DOHH2 (cell line): ENCODE data around the gene IDH3B.

Experiments used
- H3F3A ChIP-seq: fragments of 200-600 bp; sonication (generic), shearing (Covaris generic); 2 replicates; pipeline ENCODE4 v1.6.0; 2016; ENCODE audit warnings: antibody characterized with exemption, mild to moderate bottlenecking; ENCODE audit not compliant: control insufficient read depth, insufficient read depth
- H3K27ac ChIP-seq: fragments of 200-600 bp; sonication (generic); 2 replicates; pipeline ENCODE4 v1.5.1; 2014; ENCODE audit warnings: low read depth, mild to moderate bottlenecking, low read length, moderate library complexity
- H3K27me3 ChIP-seq: fragments of 200-600 bp; sonication (generic); 2 replicates; pipeline ENCODE4 v1.6.1; 2014; ENCODE audit warnings: mild to moderate bottlenecking, low read length, mixed read lengths; ENCODE audit not compliant: control insufficient read depth
- H3K36me3 ChIP-seq: fragments of 200-600 bp; sonication (generic); 2 replicates; pipeline ENCODE4 v1.6.1; 2014; ENCODE audit warnings: mild to moderate bottlenecking, low read length, moderate library complexity, mixed read lengths; ENCODE audit not compliant: control insufficient read depth
- H3K4me1 ChIP-seq: fragments of 200-600 bp; sonication (generic); 2 replicates; pipeline ENCODE4 v1.6.1; 2014; ENCODE audit warnings: mild to moderate bottlenecking, low read length, mixed read lengths; ENCODE audit not compliant: control insufficient read depth
- H3K4me2 ChIP-seq: fragments of 200-600 bp; sonication (generic); 2 replicates; pipeline ENCODE4 v1.6.0; 2014; ENCODE audit warnings: mild to moderate bottlenecking, low read length, moderate library complexity
- H3K4me3 ChIP-seq: fragments of 200-600 bp; sonication (generic); 2 replicates; pipeline ENCODE4 v1.5.1; 2014; ENCODE audit warnings: mild to moderate bottlenecking, low read length, mixed read lengths
- H3K79me2 ChIP-seq: fragments of 200-600 bp; sonication (generic); 2 replicates; pipeline ENCODE4 v1.6.1; 2014; ENCODE audit warnings: mild to moderate bottlenecking, low read length, mixed read lengths; ENCODE audit not compliant: control insufficient read depth
- H3K9me2 ChIP-seq: fragments of 200-600 bp; sonication (generic); replicated peaks from 2 replicates; pipeline ENCODE4 v1.6.1; 2014; ENCODE audit warnings: mild to moderate bottlenecking, low read length, mixed read lengths; ENCODE audit not compliant: control insufficient read depth
- H3K9me3 ChIP-seq: fragments of 200-600 bp; sonication (generic); 2 replicates; pipeline ENCODE4 v1.6.1; 2014; ENCODE audit warnings: antibody characterized with exemption, low read length, mixed read lengths; ENCODE audit not compliant: control insufficient read depth, insufficient read depth
- H4K20me1 ChIP-seq: fragments of 200-600 bp; sonication (generic); 2 replicates; pipeline ENCODE4 v1.6.0; 2014; ENCODE audit warnings: low read depth, mild to moderate bottlenecking, antibody characterized with exemption, low read length, moderate library complexity; ENCODE audit not compliant: control insufficient read depth, insufficient read depth
- EZH2phosphoT487 ChIP-seq: fragments of 200-600 bp; sonication (generic); IDR thresholded peaks from 2 replicates; pipeline ENCODE4 v1.6.1; 2017; ENCODE audit warnings: borderline replicate concordance, mild to moderate bottlenecking, antibody characterized with exemption, low read length, moderate library complexity, mixed read lengths
- TF ChIP-seq, protein P1 (sequence below): fragments of 200-600 bp; sonication (generic); IDR thresholded peaks from one replicate; pipeline ENCODE4 v1.5.1; 2014; ENCODE audit warnings: antibody characterized with exemption, mild to moderate bottlenecking, low read depth, low read length; ENCODE audit not compliant: poor library complexity, severe bottlenecking

Gene IDH3B

DNA sequence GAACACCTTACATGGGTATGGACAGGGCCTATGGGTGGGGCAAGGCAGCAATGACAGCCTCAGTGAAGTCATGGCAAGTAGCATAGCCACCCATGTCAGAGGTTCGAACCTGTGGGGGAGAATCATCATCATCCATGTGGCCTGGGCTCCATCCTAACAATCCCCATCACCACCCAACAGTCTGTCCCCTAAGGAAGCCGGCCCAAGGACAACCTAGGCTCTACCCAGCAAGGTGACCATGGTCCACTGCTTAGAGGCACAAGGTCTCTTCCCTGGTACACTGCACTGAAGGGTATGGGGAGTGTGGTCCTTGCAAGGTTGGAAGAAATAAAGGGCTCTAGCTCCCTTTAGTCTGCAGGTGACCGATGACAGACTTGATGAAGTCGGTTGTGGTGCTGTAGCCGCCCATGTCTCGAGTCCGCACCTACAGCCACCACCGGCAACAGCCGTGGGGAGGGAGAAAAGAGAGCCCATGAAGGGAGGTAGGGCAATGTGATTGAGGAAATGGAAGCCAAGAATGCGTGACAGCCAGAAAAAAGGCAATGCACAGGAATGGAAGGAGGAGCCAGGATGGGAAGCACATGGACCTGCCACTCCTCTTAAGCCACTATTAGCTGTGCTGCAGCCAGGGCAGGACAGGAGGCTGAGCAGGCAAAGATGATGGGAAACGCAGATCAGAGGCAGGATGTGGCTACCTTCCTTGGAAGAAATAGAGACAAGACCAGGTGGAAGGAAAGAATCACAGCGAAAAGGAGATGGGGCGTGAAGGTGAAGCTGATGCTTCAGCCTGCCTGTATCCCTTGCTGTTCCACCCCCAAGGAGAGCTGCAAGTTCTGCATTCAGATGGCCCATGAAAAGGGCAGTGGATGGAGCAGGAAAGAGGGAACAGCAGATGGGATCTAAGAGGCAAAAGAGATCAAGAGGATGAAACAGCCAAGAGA, 5.3 kb downstream of the IDH3B start:
- TF ChIP-seq EZH2phosphoT487 = no peak
- TF ChIP-seq, protein P1, sequence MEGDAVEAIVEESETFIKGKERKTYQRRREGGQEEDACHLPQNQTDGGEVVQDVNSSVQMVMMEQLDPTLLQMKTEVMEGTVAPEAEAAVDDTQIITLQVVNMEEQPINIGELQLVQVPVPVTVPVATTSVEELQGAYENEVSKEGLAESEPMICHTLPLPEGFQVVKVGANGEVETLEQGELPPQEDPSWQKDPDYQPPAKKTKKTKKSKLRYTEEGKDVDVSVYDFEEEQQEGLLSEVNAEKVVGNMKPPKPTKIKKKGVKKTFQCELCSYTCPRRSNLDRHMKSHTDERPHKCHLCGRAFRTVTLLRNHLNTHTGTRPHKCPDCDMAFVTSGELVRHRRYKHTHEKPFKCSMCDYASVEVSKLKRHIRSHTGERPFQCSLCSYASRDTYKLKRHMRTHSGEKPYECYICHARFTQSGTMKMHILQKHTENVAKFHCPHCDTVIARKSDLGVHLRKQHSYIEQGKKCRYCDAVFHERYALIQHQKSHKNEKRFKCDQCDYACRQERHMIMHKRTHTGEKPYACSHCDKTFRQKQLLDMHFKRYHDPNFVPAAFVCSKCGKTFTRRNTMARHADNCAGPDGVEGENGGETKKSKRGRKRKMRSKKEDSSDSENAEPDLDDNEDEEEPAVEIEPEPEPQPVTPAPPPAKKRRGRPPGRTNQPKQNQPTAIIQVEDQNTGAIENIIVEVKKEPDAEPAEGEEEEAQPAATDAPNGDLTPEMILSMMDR = no peak
- Histone ChIP-seq H3F3A (peaks cover 81% of the 10 kb centered on the region), H3K9me2 (no peaks in the 10 kb centered on the region), H3K4me2 (no peak overlapping the region), H3K4me3 (no peak overlapping the region), H3K79me2 (peaks cover 45% of the 10 kb centered on the region), H3K27ac (no peak overlapping the region), H3K4me1 (peaks cover 26% of the 10 kb centered on the region), H4K20me1 (peaks cover 29% of the 10 kb centered on the region), H3K36me3 (peaks cover 91% of the 10 kb centered on the region), H3K9me3 (no peaks in the 10 kb centered on the region), H3K27me3 (no peaks in the 10 kb centered on the region)

DNA sequence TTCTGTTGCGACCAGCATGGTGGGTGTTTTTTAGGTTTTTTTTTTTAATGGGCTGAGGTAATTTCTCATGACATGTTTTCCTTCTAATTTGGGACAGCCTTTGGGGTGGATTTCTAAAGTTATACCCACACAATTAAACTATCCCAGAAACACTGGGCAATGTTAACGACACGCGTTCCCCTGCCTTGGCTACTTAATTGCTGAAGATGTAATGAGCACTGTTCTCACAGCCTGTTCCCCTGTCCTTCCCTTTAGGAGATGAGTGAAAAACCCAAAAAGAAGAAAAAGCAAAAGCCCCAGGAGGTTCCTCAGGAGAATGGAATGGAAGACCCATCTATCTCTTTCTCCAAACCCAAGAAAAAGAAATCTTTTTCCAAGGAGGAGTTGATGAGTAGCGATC, 6.3 kb downstream of the IDH3B start:
- Histone ChIP-seq H3K9me2 (no peaks in the 10 kb centered on the region), H3K36me3 (peaks cover 93% of the 10 kb centered on the region), H3K27ac (no peak overlapping the region), H3K27me3 (no peaks in the 10 kb centered on the region), H3K4me3 (no peak overlapping the region), H3K79me2 (peaks cover 45% of the 10 kb centered on the region), H3K4me2 (no peak overlapping the region), H3K9me3 (no peaks in the 10 kb centered on the region), H3K4me1 (peaks cover 19% of the 10 kb centered on the region), H3F3A (peaks cover 89% of the 10 kb centered on the region), H4K20me1 (peaks cover 36% of the 10 kb centered on the region)
- TF ChIP-seq EZH2phosphoT487 = no peak
- TF ChIP-seq, protein P1 = no peak

DNA sequence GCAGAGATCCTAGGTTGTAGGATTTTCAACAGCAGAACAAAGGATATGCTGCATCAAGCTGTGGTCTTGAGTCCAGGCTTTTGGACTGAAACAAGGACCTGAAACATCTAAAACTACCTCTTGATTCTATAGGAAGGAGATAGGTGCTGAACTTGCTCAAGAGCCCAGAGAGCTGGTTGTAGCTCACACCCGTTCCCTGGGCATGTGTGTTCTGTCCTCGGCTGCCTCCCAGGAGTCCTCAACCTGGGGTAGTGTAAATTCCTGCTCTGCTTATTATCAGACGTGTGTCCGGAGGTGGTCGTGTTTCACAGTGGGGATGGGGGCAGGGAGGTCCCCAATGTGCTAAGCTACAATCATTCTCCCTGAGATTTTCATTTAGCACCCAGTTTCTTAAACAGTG, 6.8 kb downstream of the IDH3B start:
- H3K36me3 ChIP-seq = peaks cover 94% of the 10 kb centered on the region
- H3K4me1 ChIP-seq = peaks cover 18% of the 10 kb centered on the region
- no peak overlapping the region for H3K4me3 ChIP-seq
- H3K27me3 ChIP-seq = no peaks in the 10 kb centered on the region
- H3K79me2 ChIP-seq = peaks cover 45% of the 10 kb centered on the region
- H3K4me2 ChIP-seq = no peak overlapping the region
- no peak for TF ChIP-seq EZH2phosphoT487
- TF ChIP-seq, protein P1 = no peak
- peaks cover 36% of the 10 kb centered on the region for H4K20me1 ChIP-seq
- peaks cover 88% of the 10 kb centered on the region for H3F3A ChIP-seq
- no peaks in the 10 kb centered on the region for H3K9me3 ChIP-seq
- H3K27ac ChIP-seq = no peak overlapping the region
- no peaks in the 10 kb centered on the region for H3K9me2 ChIP-seq
